ENCODE data around the gene TSN.
"Not testable (repeated sequence)": the region's sequence is repeated elsewhere in the genome, so short reads cannot be mapped to it uniquely, and the experiment has no call there.

TSN gene

DNA sequence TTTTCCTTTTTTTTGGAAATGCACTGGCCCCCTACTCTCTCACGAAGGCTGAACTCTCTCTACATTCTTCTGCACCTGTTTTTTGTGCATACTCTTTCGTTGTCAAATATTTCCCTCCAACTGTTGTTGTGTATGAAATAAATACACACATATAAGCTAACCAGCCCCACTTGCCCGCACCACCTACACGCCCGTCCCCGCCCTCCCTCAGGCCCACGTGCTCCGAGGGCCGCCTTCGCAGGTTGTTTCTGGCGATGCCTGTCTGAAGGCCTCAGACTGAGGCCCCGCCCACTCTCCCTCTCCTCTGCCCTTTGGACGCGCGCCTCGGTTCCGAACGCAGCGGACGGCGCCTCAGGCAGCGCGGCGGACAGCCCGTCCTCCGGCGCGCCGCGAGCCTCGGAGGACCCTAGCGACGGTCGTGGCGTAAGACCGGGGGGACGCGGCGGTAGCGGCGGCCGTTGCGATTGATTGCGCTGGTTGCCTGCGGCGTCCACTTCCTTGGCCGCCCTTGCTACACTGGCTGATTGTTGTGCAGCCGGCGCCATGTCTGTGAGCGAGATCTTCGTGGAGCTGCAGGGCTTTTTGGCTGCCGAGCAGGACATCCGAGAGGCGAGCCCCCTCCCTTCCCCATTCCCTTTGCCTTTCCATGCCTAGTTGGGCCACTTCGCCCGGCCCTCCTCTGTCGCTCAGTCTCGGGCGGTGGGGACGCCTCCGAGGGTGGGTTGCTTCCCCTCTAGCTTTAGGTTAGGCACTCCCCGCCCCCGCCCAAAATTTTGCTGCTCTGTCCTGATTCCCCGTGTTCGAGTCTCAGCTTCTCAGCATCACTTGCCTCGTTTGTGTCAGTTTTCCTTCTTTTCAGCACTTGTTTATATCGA lies at the start of gene TSN:
Gene TSN (plus strand): TSS at position 415 of the 875 bp plus-strand sequence. CDS start 129 bp downstream, at position 544.
- in situ Hi-C loops (cut with MboI; ENCODE audit: low pct_unique_long_range_greater_than_20kb, low sequenced_read_pairs), result no loop called here
- peak; percentile 98 for DNase-seq

DNA sequence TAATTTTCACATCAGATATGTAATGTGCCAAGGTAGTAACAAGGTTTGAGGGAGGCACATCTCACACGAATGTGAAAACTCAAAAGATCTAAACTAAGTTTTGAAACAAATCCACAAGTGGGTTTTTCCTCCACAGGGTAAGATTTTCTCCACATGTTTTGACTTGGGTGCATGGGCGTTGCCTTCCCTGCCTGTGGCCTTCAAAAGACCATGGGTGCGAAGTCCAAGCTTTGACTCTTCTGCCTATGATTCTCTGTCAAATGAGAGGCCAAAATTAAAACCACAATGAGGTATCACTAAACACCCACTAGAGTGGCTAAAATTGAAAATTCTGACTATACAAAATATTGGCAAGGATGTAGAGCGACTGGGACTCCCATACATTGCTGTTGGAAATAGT lies 49.5 kb upstream of the TSN start:
- DNase-seq, result no peak
- in situ Hi-C loops (cut with MboI; ENCODE audit: low pct_unique_long_range_greater_than_20kb, low sequenced_read_pairs), result loop anchor here (25.0 kb wide), 1 partner anchor 569 kb away; no protein-coding TSS in a partner anchor

GRCh38 chr2:121707344-121707919 lies 48.0 kb upstream of the TSN start:
- DNase-seq, result no peak
- in situ Hi-C loops (cut with MboI; ENCODE audit: low pct_unique_long_range_greater_than_20kb, low sequenced_read_pairs), result loop anchor here (25.0 kb wide), 1 partner anchor 570 kb away; no protein-coding TSS in a partner anchor

DNA sequence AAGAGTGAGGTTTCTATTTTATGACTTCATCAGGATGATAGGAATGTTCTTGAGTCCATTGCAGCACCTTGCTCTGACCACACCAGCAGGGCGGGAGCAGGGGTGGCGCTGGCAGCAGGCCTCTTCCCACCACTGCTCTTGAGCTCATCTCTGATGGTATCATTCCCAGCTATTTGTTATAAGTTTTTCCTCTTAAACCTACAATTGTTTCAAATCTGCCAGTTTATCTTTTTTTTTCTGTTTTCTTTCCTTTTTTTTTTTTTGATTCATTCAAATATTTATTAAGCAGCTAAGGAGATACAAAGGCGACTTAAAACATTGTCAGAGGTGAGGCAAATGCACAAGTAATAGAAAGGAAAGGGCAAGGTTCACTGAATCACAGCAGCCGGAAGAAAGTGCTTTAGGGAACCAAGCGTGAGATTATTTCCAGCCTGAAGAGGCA lies 47.5 kb upstream of the TSN start:
- no peak for DNase-seq
- in situ Hi-C loops (cut with MboI; ENCODE audit: low pct_unique_long_range_greater_than_20kb, low sequenced_read_pairs), result loop anchor here (25.0 kb wide), 1 partner anchor 571 kb away; no protein-coding TSS in a partner anchor

GRCh38 chr2:121709776-121710469 lies 45.5 kb upstream of the TSN start:
- in situ Hi-C loops (cut with MboI; ENCODE audit: low pct_unique_long_range_greater_than_20kb, low sequenced_read_pairs), result loop anchor here (25.0 kb wide), 1 partner anchor 573 kb away; no protein-coding TSS in a partner anchor
- no peak for DNase-seq

DNA sequence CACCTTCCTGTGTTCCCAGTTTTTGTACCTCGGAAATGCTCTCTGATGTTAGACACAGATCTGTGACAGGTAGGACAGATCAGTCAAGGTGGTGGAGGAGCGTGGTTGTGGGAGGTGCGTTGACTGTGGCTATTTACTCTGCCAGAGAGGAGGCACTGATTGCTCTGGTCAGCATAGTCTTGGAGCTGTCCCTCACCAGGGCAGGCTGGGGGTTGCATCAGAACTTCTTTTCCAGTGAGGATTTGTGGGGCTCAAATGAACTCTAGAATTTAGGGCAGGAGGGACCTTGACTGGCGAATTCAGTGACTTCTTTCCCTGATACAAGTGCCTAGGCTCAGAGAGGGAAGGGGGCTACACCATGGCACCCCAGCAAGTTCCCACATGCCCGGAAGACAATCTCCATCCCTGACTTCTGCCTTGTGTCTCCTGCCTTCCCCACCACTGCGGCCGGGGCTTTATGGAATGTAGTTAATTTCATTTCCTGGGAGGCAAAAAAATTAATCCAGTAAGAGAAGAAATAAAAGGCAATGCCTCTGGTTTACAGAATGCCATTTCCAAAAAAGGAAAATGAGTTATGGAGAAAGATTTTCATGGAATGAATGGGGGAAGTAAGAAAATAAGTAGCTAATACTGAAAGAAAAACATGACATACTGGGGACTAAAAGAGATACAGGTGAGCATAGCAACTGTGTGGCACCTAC lies 44.8 kb upstream of the TSN start:
- in situ Hi-C loops (cut with MboI; ENCODE audit: low pct_unique_long_range_greater_than_20kb, low sequenced_read_pairs), result loop anchor here (25.0 kb wide), 1 partner anchor 573 kb away; no protein-coding TSS in a partner anchor
- DNase-seq, result no peak

- not testable (repeated sequence) for DNase-seq
- in situ Hi-C loops (cut with MboI; ENCODE audit: low pct_unique_long_range_greater_than_20kb, low sequenced_read_pairs), result loop anchor here (25.0 kb wide), 1 partner anchor 574 kb away; no protein-coding TSS in a partner anchor
Measured at GRCh38 chr2:121711481-121711880, 44.0 kb upstream of the TSN start.

- DNase-seq, result no peak
- in situ Hi-C loops (cut with MboI; ENCODE audit: low pct_unique_long_range_greater_than_20kb, low sequenced_read_pairs), result loop anchor here (25.0 kb wide), 1 partner anchor 579 kb away; no protein-coding TSS in a partner anchor
Measured at GRCh38 chr2:121716126-121716525, 39.3 kb upstream of the TSN start.

DNA sequence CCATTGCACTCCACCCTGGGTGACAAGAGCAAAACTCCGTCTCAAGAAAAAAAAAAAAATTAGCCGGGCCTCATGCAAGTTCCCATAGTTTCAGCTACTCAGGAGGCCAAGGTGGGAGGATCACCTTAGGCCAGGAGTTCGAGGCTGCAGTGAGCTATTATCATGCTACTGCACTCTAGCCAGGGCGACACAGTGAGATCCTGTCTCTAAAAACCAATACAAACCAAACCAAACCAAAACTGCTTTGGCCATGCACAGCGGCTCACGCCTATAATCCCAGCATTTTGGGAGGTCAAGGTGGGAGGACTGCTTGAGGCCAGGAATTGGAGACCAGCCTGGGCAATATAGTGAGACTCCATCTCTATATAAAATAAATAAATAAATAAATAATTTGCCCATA lies 37.9 kb upstream of the TSN start:
- in situ Hi-C loops (cut with MboI; ENCODE audit: low pct_unique_long_range_greater_than_20kb, low sequenced_read_pairs), result loop anchor here (25.0 kb wide), 1 partner anchor 580 kb away; no protein-coding TSS in a partner anchor
- no peak for DNase-seq

GRCh38 chr2:121721926-121722325 lies 33.5 kb upstream of the TSN start:
- DNase-seq, result no peak
- in situ Hi-C loops (cut with MboI; ENCODE audit: low pct_unique_long_range_greater_than_20kb, low sequenced_read_pairs), result loop anchor here (25.0 kb wide), 1 partner anchor 585 kb away; no protein-coding TSS in a partner anchor

DNA sequence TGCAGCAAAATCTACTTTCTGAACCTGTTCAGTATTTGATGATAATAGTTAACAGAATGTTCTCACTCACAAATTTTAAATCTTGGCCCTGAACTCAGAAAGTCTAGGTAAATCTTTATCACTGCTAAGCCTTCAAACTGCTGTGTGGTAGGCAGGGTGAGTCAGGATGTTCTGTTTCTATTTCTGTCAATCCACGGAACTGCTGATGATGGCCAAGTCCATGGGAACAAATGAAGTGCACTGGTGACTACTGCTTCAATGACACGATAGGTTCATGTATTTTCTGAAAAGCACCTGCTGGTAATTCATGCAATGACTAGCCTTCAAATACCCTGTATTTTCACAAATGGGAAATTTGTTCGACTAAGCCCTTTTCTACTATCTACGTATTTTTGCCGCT lies 33.0 kb upstream of the TSN start:
- in situ Hi-C loops (cut with MboI; ENCODE audit: low pct_unique_long_range_greater_than_20kb, low sequenced_read_pairs), result loop anchor here (25.0 kb wide), 1 partner anchor 585 kb away; no protein-coding TSS in a partner anchor
- DNase-seq, result no peak

- no peak for DNase-seq
- in situ Hi-C loops (cut with MboI; ENCODE audit: low pct_unique_long_range_greater_than_20kb, low sequenced_read_pairs), result loop anchor here (25.0 kb wide), 1 partner anchor 586 kb away; no protein-coding TSS in a partner anchor
Measured at GRCh38 chr2:121723316-121723715, 32.1 kb upstream of the TSN start.

- in situ Hi-C loops (cut with MboI; ENCODE audit: low pct_unique_long_range_greater_than_20kb, low sequenced_read_pairs), result no loop called here
- DNase-seq, result no peak
Measured at GRCh38 chr2:121727332-121727731, 28.1 kb upstream of the TSN start.

DNA sequence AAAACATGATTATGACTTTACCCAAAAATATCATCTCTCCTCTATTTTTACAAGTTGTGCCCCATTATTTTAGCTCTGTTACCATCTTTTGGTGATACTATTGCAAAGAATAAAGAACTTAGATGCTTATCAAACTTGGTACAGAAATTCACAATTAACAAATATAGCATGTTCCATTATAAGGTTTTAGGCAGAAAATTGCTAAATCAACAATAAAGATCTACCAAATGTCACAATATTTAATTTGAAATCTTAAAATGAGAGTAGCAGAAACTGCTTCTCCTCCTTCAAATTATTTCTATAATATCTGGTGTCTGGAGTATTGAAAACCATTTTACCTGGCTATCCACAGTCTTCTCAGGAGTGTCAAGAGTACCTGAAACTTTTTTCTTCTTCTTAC lies 27.5 kb upstream of the TSN start:
- no peak for DNase-seq
- in situ Hi-C loops (cut with MboI; ENCODE audit: low pct_unique_long_range_greater_than_20kb, low sequenced_read_pairs), result no loop called here

DNA sequence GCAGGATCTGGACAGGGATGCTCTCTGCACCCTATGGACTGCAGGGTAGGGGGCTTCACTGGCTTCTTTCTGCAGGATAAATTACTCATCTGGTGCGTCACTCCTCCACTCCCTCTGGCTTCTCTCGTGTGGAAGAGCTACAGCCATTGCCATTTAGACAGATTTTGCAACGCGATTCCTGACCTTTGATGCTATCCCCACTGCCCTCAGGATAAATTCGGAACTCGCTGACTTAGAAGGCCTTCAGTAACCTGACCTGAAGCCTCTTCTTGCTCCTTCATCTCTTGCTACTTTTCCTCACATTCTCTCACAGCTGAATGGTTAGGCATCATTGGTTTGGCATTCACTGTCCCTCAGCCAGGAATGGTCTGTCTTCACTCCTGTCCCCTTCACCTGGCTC lies 24.1 kb upstream of the TSN start:
- in situ Hi-C loops (cut with MboI; ENCODE audit: low pct_unique_long_range_greater_than_20kb, low sequenced_read_pairs), result no loop called here
- no peak for DNase-seq

DNA sequence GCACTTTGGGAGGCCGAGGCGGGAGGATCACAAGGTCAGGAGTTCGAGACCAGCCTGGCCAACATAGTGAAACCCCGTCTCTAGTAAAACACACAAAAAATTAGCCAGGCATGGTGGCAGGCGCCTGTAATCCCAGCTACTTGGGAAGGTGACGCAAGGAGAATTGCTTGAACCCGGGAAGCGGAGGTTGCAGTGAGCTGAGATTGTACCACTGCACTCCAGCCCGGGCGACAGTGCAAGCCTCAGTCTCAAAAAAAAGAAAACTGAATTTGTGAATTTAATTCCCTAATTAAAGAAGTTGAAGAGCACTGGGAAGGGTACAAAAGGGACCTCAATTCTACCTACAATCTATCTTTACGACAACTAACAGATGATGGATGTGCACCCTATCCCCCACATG lies 20.9 kb upstream of the TSN start:
- in situ Hi-C loops (cut with MboI; ENCODE audit: low pct_unique_long_range_greater_than_20kb, low sequenced_read_pairs); DNase-seq: not testable (repeated sequence)

DNA sequence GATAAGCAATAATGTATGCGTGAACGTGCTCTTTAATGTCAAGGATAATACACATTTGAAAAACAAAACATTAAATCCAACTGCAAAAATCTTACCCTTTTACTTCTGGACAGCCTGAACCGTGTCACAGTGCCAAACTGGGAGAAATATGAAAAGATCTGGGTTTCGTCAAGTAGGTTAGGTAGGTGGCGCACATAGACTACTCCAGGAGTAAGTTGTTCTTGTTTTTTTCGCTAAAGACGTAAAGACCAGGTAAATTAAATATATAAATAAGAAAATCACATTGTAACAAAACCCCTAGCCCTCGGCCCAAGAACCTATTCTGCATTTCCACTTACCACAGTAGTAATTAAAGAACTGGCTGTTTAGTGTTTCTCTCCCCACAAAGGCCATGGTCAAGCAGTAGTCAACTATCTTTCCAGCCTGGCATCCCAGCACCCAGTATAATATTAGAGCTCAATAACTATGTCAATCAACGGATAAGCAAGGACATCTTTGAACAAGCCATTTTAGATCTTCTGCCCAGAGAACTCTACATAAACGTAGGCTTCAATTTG lies 19.9 kb upstream of the TSN start:
- peak; percentile 48 for DNase-seq
- in situ Hi-C loops (cut with MboI; ENCODE audit: low pct_unique_long_range_greater_than_20kb, low sequenced_read_pairs), result no loop called here

DNA sequence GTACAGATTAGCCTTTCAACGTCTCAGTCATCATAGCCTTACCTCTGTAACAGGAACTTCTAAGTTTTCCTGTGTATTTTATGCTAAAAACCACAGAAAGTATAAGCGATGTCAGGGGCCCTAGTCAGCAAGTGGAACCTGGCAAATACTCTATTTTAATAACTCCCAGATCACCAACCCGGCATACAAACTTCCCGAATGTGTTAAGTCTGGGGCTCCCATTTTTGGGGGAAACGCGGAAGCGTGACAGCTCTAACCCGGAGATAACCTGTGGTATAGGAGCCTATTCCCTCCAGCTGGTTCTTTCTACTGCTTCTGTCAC lies 19.4 kb upstream of the TSN start:
- in situ Hi-C loops (cut with MboI; ENCODE audit: low pct_unique_long_range_greater_than_20kb, low sequenced_read_pairs), result no loop called here
- no peak for DNase-seq

Data from KBM-7 (cell line).